ENCODE data around the gene BIN1. TPM values are rescaled to one million over a fixed set of nuclear protein-coding genes. Genes with fewer than 3 reads are reported as not detected.

The BIN1 gene
- total and polyA plus RNA-seq, 2 of the 4 experiments (the other 2 are of a cell fraction): 18.1 to 25.7 TPM

GRCh38 chr2:127143841-127144782, 37.2 kb upstream of the BIN1 start:
- Histone ChIP-seq H2AFZ (replicated peaks; ENCODE audit: low read length, poor library complexity) (peak overlapping the region; percentile 85), H2AK5ac (ENCODE audit: low read depth, low read length) (peak overlapping the region; percentile 51; the same call in 1 of the 2 replicates), H3K9me1 (ENCODE audit: insufficient read depth, low read length) (peaks cover 16% of the 10 kb centered on the region), H3K4me2 (ENCODE audit: low read depth, low read length) (peak overlapping the region; percentile 14; the same call in 1 of the 2 replicates), H4K5ac (ENCODE audit: low read depth, low read length) (peak overlapping the region; percentile 60), H3K4ac (ENCODE audit: low read depth, low read length) (peak overlapping the region; percentile 43), H3K36me3 (ENCODE audit: control insufficient read depth, insufficient read depth, low read length) (no peaks in the 10 kb centered on the region), H2BK20ac (ENCODE audit: low read depth, low read length) (peak overlapping the region; percentile 69; the same call in 1 of the 2 replicates), H3K27me3 (ENCODE audit: control insufficient read depth, insufficient read depth, low read length) (no peaks in the 10 kb centered on the region; the same call in 1 of the 2 replicates), H3K56ac (ENCODE audit: extremely low read depth, insufficient read depth, low read length) (peak overlapping the region; percentile 28; the same call in 1 of the 2 replicates), H4K20me1 (ENCODE audit: insufficient read depth, low read length) (no peaks in the 10 kb centered on the region), H4K8ac (ENCODE audit: low read depth in 2 of 2, low read length in 2 of 2) (peak overlapping the region; percentile 44 to 88; a peak in 3 of 4 replicates), H3K4me3 (ENCODE audit: insufficient read depth, low read depth, low read length) (no peak overlapping the region), H3K23ac (ENCODE audit: low read depth, low read length) (peak overlapping the region; percentile 18; the same call in 1 of the 2 replicates), H2BK120ac (ENCODE audit: low read depth, low read length) (peak overlapping the region; percentile 75), H3K14ac (replicated peaks; ENCODE audit: low read depth, low read length) (peak overlapping the region; percentile 20), H2BK15ac (ENCODE audit: low read depth, low read length) (peak overlapping the region; percentile 59; the same call in 1 of the 3 replicates), H2BK5ac (ENCODE audit: low read depth, low read length, poor library complexity, severe bottlenecking) (peak overlapping the region; percentile 67), H3K18ac (ENCODE audit: low read depth, low read length) (peak overlapping the region; percentile 42), H3K9me3 (ENCODE audit: control insufficient read depth, insufficient read depth, low read length) (no peaks in the 10 kb centered on the region), H3K27ac (ENCODE audit: insufficient read depth, low read length) (no peak overlapping the region; the same call in 1 of the 2 replicates), H3K9ac (ENCODE audit: low read depth, low read length) (peak overlapping the region; percentile 51), H4K91ac (ENCODE audit: insufficient read depth, low read depth, low read length) (peak overlapping the region; percentile 39; the same call in 1 of the 2 replicates), H3K79me1 (ENCODE audit: low read depth in 1 of 2, low read length in 2 of 2) (0 out of 4 replicates have a peak, but pooled peaks cover 0 to 3% of the 10 kb centered on the region in 2 experiments), H2AK9ac (replicated peaks; ENCODE audit: low read depth, low read length, poor library complexity) (peak overlapping the region; percentile 67), H3K4me1 (ENCODE audit: control insufficient read depth, insufficient read depth, low read length) (peaks cover 17% of the 10 kb centered on the region)
- dilution Hi-C loops (cut with HindIII; ENCODE audit: low sequenced_read_pairs, unreplicated experiment) (no loop called here), in situ Hi-C loops (cut with MboI; ENCODE audit: low sequenced_read_pairs) (no loop called here), intact Hi-C loops (cut with micrococcal nuclease) (loop anchor here (2.0 kb wide), 1 partner anchor 37 kb away; the partner anchor contains the start of gene BIN1)
- ChIA-PET CTCF (interaction anchor here (0.8 kb wide), 1 partner anchor 20 kb away, joined by 3 read pairs; no protein-coding TSS in a partner anchor), POLR2A (ENCODE audit: unreplicated experiment) (no interaction called here)
- DNase-seq: peak; percentile 49
- peak; percentile 79 for ATAC-seq (ENCODE audit: low read depth)
- 50% methylated on average over 1 of the region's 11 CpGs; no CpG with 5 or more reads in 1 of the 2 experiments for WGBS, 2 experiments (ENCODE audit: extremely low coverage in 2 of 2, insufficient read length in 1 of 2)
- BruUV-seq (replicated peaks): no TSS peak
- TF ChIP-seq CHD1 (IDR thresholded peaks at IDR 0.05; ENCODE audit: low read depth, low read length) (no peak), CTCF (conservative IDR thresholded peaks at IDR 0.05; ENCODE audit: low read depth, low read length) (no peak), POLR2A (IDR thresholded peaks at IDR 0.05; ENCODE audit: low read depth, low read length) (no peak), BHLHE40 (IDR thresholded peaks at IDR 0.05; ENCODE audit: low read depth, low read length) (no peak), RCOR1 (IDR thresholded peaks at IDR 0.05; ENCODE audit: insufficient replicate concordance, low read length) (no peak), RFX5 (IDR thresholded peaks at IDR 0.05; ENCODE audit: low read depth, low read length) (no peak), MXI1 (IDR thresholded peaks at IDR 0.05; ENCODE audit: borderline replicate concordance, low read depth, low read length) (no peak), USF2 (IDR thresholded peaks at IDR 0.05; ENCODE audit: low read depth, low read length) (no peak), MAFK (IDR thresholded peaks at IDR 0.05; ENCODE audit: low read depth, low read length) (no peak), CEBPB (IDR thresholded peaks at IDR 0.05; ENCODE audit: low read depth, low read length) (no peak), RAD21 (IDR thresholded peaks at IDR 0.05; ENCODE audit: low read length) (no peak), MAZ (IDR thresholded peaks at IDR 0.05; ENCODE audit: borderline replicate concordance, low read depth, low read length) (no peak), FOS (IDR thresholded peaks at IDR 0.05; ENCODE audit: low read depth, low read length) (no peak)

All from IMR-90 (cell line).